Measurements from ENCODE around the gene PPY. TPM values are rescaled to one million over a fixed set of nuclear protein-coding genes. Genes with fewer than 3 reads are reported as not detected.
"Not testable (repeated sequence)": the region's sequence is repeated elsewhere in the genome, so short reads cannot be mapped to it uniquely, and the experiment has no call there.

The PPY gene
- total RNA-seq, 1 donor from 2014 or later, result not detected

DNA sequence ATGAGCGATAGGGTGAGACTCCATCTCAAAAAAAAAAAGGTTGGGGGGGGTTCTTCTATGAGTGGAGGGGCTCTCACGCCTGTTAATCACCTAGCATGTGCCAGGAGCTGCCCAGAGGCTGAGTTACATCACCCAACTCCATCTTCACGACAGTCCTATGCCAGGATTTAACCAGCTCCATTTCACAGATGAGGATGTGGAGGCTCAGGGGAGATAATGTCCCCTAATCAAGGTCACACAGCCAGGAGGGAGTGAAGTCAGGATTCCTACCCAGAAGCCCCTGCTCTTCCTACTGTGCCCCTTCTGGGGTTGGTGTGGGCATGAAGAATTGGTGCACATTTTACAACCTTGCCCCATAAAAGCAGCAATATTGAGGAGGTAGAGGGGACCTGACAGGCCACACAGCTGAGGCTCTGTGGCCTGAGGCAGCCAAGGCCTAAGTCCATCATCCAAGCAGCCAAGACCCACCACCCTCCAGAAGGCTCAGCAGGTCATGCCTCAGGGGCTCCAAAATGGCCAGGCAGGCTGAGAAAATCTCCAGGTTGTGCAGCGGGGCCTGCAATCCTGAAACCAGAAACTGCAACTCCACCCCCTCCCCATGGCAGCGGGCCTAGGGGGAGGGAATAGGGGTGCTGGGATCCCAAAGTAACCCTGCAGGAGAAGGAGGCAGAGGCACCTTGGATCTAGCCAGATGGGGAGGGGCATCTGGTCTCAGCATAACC is 6.9 kb downstream of the PPY start:
- Histone ChIP-seq H3K4me1 (ENCODE audit: control insufficient read depth in 3 of 3, insufficient read depth in 3 of 3, low read length in 3 of 3) (peaks cover 3 to 4% (median 4%) of the 10 kb centered on the region in 3 donors), H3K9me3 (ENCODE audit: control insufficient read depth in 3 of 3, low read length in 3 of 3) (no peaks in the 10 kb centered on the region), H3K4me3 (ENCODE audit: low read length in 3 of 3) (no peak overlapping the region), H3K36me3 (ENCODE audit: control insufficient read depth in 3 of 3, insufficient read depth in 3 of 3, low read length in 3 of 3) (no peaks in the 10 kb centered on the region), H3K9ac (ENCODE audit: low read depth in 1 of 3, low read length in 3 of 3) (no peak overlapping the region), H3K27me3 (ENCODE audit: control insufficient read depth in 3 of 3, insufficient read depth in 3 of 3, low read length in 3 of 3) (peaks cover 13 to 32% (median 27%) of the 10 kb centered on the region in 3 donors), H3K27ac (ENCODE audit: low read depth, low read length) (no peak overlapping the region)

GRCh38 chr17:43932923-43933322 is 9.4 kb downstream of the PPY start:
- Histone ChIP-seq H3K4me3 (ENCODE audit: low read length in 3 of 3) (no peak overlapping the region), H3K4me1 (ENCODE audit: control insufficient read depth in 3 of 3, insufficient read depth in 3 of 3, low read length in 3 of 3) (peaks cover 2 to 6% (median 3%) of the 10 kb centered on the region in 3 donors), H3K27ac (ENCODE audit: low read depth, low read length) (no peak overlapping the region), H3K27me3 (ENCODE audit: control insufficient read depth in 3 of 3, insufficient read depth in 3 of 3, low read length in 3 of 3) (peaks cover 2 to 25% (median 12%) of the 10 kb centered on the region in 3 donors), H3K9ac (ENCODE audit: low read depth in 1 of 3, low read length in 3 of 3) (no peak overlapping the region), H3K9me3 (ENCODE audit: control insufficient read depth in 3 of 3, low read length in 3 of 3) (no peaks in the 10 kb centered on the region), H3K36me3 (ENCODE audit: control insufficient read depth in 3 of 3, insufficient read depth in 3 of 3, low read length in 3 of 3) (no peaks in the 10 kb centered on the region)

- H3K4me1 ChIP-seq (ENCODE audit: control insufficient read depth in 3 of 3, insufficient read depth in 3 of 3, low read length in 3 of 3), result peaks cover 0 to 7% (median 5%) of the 10 kb centered on the region in 3 donors
- H3K9ac ChIP-seq (ENCODE audit: low read depth in 1 of 3, low read length in 3 of 3), result no peak overlapping the region
- peaks cover 0 to 21% (median 10%) of the 10 kb centered on the region in 3 donors for H3K27me3 ChIP-seq (ENCODE audit: control insufficient read depth in 3 of 3, insufficient read depth in 3 of 3, low read length in 3 of 3)
- no peaks in the 10 kb centered on the region for H3K9me3 ChIP-seq (ENCODE audit: control insufficient read depth in 3 of 3, low read length in 3 of 3)
- H3K27ac ChIP-seq (ENCODE audit: low read depth, low read length), result no peak overlapping the region
- H3K4me3 ChIP-seq (ENCODE audit: low read length in 3 of 3), result no peak overlapping the region
- H3K36me3 ChIP-seq (ENCODE audit: control insufficient read depth in 3 of 3, insufficient read depth in 3 of 3, low read length in 3 of 3), result no peaks in the 10 kb centered on the region
Observed at GRCh38 chr17:43932357-43932756, 9.9 kb downstream of the PPY start.

DNA sequence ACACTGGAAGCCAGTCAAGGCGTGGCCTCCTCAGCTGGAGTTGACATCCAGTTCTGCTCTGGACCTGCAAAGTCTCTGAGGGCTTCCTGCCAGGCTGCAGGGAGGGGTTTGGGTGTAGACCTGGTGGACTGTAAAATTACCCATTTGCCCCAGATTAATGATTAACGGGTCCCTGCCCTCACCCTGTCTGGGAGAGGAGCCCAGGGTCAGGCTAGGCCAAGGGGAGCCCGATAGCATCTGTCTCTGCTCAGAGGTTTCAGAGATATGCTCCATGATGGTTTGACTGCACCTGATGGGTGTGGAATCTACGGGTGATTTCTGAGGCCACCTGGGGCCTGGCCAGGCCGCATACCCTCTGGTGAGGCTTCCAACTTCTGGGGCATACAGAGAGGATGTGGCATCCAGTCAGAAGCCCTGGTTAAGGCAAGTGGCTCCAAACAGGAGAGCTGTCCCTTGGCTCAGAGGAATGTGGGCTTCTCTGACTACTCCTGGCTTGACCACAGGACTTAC is 11.2 kb downstream of the PPY start:
- no peak overlapping the region for H3K9ac ChIP-seq (ENCODE audit: low read depth in 1 of 3, low read length in 3 of 3)
- H3K9me3 ChIP-seq (ENCODE audit: control insufficient read depth in 3 of 3, low read length in 3 of 3), result no peaks in the 10 kb centered on the region
- H3K27ac ChIP-seq (ENCODE audit: low read depth, low read length), result no peak overlapping the region
- H3K36me3 ChIP-seq (ENCODE audit: control insufficient read depth in 3 of 3, insufficient read depth in 3 of 3, low read length in 3 of 3), result no peaks in the 10 kb centered on the region
- H3K4me3 ChIP-seq (ENCODE audit: low read length in 3 of 3), result no peak overlapping the region
- peaks cover 4 to 13% (median 12%) of the 10 kb centered on the region in 3 donors for H3K4me1 ChIP-seq (ENCODE audit: control insufficient read depth in 3 of 3, insufficient read depth in 3 of 3, low read length in 3 of 3)
- H3K27me3 ChIP-seq (ENCODE audit: control insufficient read depth in 3 of 3, insufficient read depth in 3 of 3, low read length in 3 of 3), result peaks cover 9 to 19% (median 17%) of the 10 kb centered on the region in 3 donors

DNA sequence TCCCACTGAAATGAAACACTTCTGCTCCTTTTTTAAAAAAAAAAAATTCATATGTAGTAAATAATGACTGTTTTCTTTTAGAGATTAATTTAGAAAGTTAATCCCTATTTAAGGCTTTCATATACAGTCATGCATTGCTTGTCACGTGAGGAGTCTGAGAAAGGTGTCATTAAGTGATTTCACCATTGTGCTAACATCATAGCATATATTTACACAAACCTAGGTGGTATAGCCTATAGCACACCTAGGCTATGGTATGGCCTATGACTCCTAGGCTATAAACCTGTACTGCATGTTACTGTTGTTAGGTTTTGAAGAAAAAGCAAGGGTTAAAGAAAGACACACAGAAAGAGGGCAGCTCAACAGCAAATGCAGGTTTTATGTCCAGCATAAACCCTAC is 13.7 kb downstream of the PPY start:
- Histone ChIP-seq H3K4me3 (ENCODE audit: low read length in 3 of 3) (no peak overlapping the region), H3K9ac (ENCODE audit: low read depth in 1 of 3, low read length in 3 of 3) (no peak overlapping the region), H3K9me3 (ENCODE audit: control insufficient read depth in 3 of 3, low read length in 3 of 3) (no peaks in the 10 kb centered on the region), H3K27me3 (ENCODE audit: control insufficient read depth in 3 of 3, insufficient read depth in 3 of 3, low read length in 3 of 3) (peaks cover 15 to 20% (median 20%) of the 10 kb centered on the region in 3 donors), H3K4me1 (ENCODE audit: control insufficient read depth in 3 of 3, insufficient read depth in 3 of 3, low read length in 3 of 3) (peaks cover 4 to 13% (median 12%) of the 10 kb centered on the region in 3 donors), H3K36me3 (ENCODE audit: control insufficient read depth in 3 of 3, insufficient read depth in 3 of 3, low read length in 3 of 3) (no peaks in the 10 kb centered on the region), H3K27ac (ENCODE audit: low read depth, low read length) (no peak overlapping the region)

DNA sequence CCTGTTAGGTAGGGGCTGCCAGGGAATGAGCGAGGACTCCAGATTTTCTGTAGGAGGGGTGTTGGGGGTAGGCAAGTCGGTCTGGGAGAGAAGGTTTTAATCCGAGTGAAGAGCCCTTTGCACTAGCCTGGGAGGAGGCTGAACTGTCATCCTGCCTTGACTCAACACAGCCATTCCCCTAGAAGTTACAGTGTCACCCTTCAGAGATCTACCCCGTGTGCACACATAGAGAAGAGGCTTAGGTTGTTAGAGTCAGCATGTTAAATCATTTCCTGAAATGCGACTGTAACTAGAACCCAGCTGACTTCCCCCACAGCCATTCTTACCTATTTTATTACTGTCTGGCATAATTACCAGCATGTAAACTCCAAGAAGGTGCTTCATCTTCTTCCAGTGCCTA is 14.3 kb downstream of the PPY start:
- not testable (repeated sequence) for H3K9me3 ChIP-seq (ENCODE audit: control insufficient read depth in 3 of 3, low read length in 3 of 3); H3K36me3 ChIP-seq (ENCODE audit: control insufficient read depth in 3 of 3, insufficient read depth in 3 of 3, low read length in 3 of 3); H3K27ac ChIP-seq (ENCODE audit: low read depth, low read length)
- H3K4me3 ChIP-seq (ENCODE audit: low read length in 3 of 3), result peak overlapping the region; percentile 22 to 54 (median 53)
- H3K27me3 ChIP-seq (ENCODE audit: control insufficient read depth in 3 of 3, insufficient read depth in 3 of 3, low read length in 3 of 3), result peaks cover 15 to 18% (median 15%) of the 10 kb centered on the region in 3 donors
- peaks cover 4 to 13% (median 12%) of the 10 kb centered on the region in 3 donors for H3K4me1 ChIP-seq (ENCODE audit: control insufficient read depth in 3 of 3, insufficient read depth in 3 of 3, low read length in 3 of 3)
- peak overlapping the region in 2 of 3 donors; percentile 6 to 40 for H3K9ac ChIP-seq (ENCODE audit: low read depth in 1 of 3, low read length in 3 of 3)

GRCh38 chr17:43927060-43927864 is 15.0 kb downstream of the PPY start:
- Histone ChIP-seq H3K27me3 (ENCODE audit: control insufficient read depth in 3 of 3, insufficient read depth in 3 of 3, low read length in 3 of 3) (peaks cover 14 to 18% (median 15%) of the 10 kb centered on the region in 3 donors), H3K4me1 (ENCODE audit: control insufficient read depth in 3 of 3, insufficient read depth in 3 of 3, low read length in 3 of 3) (peaks cover 4 to 13% (median 12%) of the 10 kb centered on the region in 3 donors), H3K36me3 (ENCODE audit: control insufficient read depth in 3 of 3, insufficient read depth in 3 of 3, low read length in 3 of 3) (no peaks in the 10 kb centered on the region), H3K9me3 (ENCODE audit: control insufficient read depth in 3 of 3, low read length in 3 of 3) (no peaks in the 10 kb centered on the region), H3K4me3 (ENCODE audit: low read length in 3 of 3) (peak overlapping the region; percentile 53 to 65 (median 62)), H3K9ac (ENCODE audit: low read depth in 1 of 3, low read length in 3 of 3) (peak overlapping the region; percentile 54 to 64 (median 57)), H3K27ac (ENCODE audit: low read depth, low read length) (peak overlapping the region; percentile 30)

GRCh38 chr17:43924558-43924957 is 17.7 kb downstream of the PPY start:
- Histone ChIP-seq H3K27me3 (ENCODE audit: control insufficient read depth in 3 of 3, insufficient read depth in 3 of 3, low read length in 3 of 3) (peaks cover 18 to 26% (median 24%) of the 10 kb centered on the region in 3 donors), H3K9me3 (ENCODE audit: control insufficient read depth in 3 of 3, low read length in 3 of 3) (no peaks in the 10 kb centered on the region), H3K9ac (ENCODE audit: low read depth in 1 of 3, low read length in 3 of 3) (no peak overlapping the region), H3K27ac (ENCODE audit: low read depth, low read length) (no peak overlapping the region), H3K4me3 (ENCODE audit: low read length in 3 of 3) (no peak overlapping the region), H3K36me3 (ENCODE audit: control insufficient read depth in 3 of 3, insufficient read depth in 3 of 3, low read length in 3 of 3) (no peaks in the 10 kb centered on the region), H3K4me1 (ENCODE audit: control insufficient read depth in 3 of 3, insufficient read depth in 3 of 3, low read length in 3 of 3) (peaks cover 4 to 13% (median 12%) of the 10 kb centered on the region in 3 donors)

- Histone ChIP-seq H3K4me1 (ENCODE audit: control insufficient read depth in 3 of 3, insufficient read depth in 3 of 3, low read length in 3 of 3) (peaks cover 2 to 5% (median 4%) of the 10 kb centered on the region in 3 donors), H3K27me3 (ENCODE audit: control insufficient read depth in 3 of 3, insufficient read depth in 3 of 3, low read length in 3 of 3) (peaks cover 13 to 40% (median 29%) of the 10 kb centered on the region in 3 donors), H3K4me3 (ENCODE audit: low read length in 3 of 3) (no peak overlapping the region), H3K9me3 (ENCODE audit: control insufficient read depth in 3 of 3, low read length in 3 of 3) (no peaks in the 10 kb centered on the region), H3K9ac (ENCODE audit: low read depth in 1 of 3, low read length in 3 of 3) (no peak overlapping the region), H3K36me3 (ENCODE audit: control insufficient read depth in 3 of 3, insufficient read depth in 3 of 3, low read length in 3 of 3) (no peaks in the 10 kb centered on the region), H3K27ac (ENCODE audit: low read depth, low read length) (no peak overlapping the region)
Observed at GRCh38 chr17:43920500-43921095, 21.7 kb downstream of the PPY start.
